GM12873 (cell line): Measurements from ENCODE around the gene CGREF1.

Source experiments
- TF ChIP-seq, protein P1 (sequence below): IDR thresholded peaks from 2 replicates; pipeline ENCODE4 v1.5.1; 2012; ENCODE audit warnings: low read depth, mild to moderate bottlenecking, moderate library complexity, low read length, control low read depth; ENCODE audit not compliant: insufficient read depth; ENCODE audit errors: missing control alignments

The CGREF1 gene

DNA sequence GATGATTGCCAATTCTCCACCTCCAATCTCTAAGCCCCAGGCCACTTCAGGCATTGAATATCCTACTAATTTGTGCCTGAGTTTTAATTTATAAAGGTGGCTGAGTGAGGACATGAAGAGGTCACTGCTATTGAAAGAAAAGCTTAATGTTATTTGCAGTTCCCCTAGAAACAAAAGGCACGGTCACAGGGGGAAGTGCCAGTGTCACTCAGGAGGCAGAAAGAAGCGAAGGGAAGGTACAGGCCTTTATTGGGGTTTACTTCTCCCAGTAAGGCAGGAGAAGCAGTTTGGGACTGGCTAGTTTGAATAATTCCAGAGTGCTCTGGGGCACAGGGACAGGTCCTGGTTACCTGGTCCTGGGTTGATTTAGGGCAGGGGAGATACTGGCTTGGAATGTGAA is 3.0 kb upstream of the CGREF1 start:
- TF ChIP-seq, protein P1, sequence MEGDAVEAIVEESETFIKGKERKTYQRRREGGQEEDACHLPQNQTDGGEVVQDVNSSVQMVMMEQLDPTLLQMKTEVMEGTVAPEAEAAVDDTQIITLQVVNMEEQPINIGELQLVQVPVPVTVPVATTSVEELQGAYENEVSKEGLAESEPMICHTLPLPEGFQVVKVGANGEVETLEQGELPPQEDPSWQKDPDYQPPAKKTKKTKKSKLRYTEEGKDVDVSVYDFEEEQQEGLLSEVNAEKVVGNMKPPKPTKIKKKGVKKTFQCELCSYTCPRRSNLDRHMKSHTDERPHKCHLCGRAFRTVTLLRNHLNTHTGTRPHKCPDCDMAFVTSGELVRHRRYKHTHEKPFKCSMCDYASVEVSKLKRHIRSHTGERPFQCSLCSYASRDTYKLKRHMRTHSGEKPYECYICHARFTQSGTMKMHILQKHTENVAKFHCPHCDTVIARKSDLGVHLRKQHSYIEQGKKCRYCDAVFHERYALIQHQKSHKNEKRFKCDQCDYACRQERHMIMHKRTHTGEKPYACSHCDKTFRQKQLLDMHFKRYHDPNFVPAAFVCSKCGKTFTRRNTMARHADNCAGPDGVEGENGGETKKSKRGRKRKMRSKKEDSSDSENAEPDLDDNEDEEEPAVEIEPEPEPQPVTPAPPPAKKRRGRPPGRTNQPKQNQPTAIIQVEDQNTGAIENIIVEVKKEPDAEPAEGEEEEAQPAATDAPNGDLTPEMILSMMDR: no peak

DNA sequence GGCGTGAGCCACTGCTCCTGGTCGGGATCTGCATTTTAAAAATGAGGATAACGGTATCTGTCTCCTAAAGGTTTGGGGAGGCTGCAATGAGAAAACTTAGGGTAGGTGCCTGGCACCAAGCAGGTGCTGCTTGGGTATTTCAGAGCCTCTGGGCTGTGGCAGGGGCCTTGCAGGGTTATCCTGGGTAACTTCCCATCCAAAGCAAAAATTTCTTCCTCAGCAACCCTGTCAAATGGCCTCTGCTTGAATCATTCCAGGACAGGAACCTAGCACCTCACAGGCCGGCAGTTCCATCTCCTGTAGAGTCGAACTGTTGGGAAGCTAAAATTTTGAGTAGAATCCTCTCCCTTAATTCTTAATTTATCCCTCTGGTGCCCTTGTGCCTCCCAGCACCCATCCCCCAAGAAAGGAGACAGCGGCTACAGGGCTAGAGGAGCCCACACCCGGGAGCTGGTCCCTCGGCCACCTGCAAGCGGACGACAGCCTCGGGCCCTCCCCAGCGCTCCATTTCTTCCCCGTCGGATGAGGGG is 868 bp downstream of the CGREF1 start:
- TF ChIP-seq, protein P1: no peak

DNA sequence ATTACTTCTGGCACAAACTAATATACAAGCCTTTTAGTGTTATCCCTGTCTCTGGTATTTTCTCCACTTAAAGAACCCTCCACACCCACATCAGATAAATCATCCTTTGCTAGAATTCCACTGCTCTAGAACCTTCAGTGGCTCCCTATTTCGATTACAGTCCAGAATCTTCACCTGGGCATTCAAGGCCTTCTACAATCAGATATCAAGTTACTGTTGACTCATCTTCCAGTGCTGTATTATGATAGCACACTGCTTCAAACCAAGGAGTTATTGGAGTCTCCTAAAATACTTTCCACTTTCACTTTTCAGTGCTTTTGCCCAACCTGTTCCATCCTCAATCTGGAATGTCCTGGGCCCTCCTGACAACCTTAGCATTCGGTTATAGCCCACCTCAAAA is 3.4 kb downstream of the CGREF1 start:
- TF ChIP-seq, protein P1: no peak

DNA sequence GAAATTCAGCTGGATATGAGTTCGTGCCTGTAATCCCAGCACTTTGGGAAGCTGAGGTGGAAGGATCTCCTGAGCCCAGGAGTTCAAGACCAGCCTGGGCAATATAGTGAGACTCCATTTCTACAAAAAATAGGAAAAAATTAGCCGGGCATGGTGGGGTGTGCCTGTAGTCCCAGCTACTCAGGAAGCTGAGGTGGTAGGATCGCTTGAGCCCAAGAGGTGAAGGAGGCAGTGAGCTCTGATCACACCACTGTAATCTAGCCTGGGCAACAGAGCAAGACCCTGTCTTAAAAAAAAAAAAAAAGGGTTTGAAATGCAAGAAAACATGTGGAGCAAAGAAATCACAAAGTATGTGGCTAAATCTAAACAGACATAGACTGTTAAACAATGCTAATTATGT is 9.8 kb downstream of the CGREF1 start:
- TF ChIP-seq, protein P1: no peak

DNA sequence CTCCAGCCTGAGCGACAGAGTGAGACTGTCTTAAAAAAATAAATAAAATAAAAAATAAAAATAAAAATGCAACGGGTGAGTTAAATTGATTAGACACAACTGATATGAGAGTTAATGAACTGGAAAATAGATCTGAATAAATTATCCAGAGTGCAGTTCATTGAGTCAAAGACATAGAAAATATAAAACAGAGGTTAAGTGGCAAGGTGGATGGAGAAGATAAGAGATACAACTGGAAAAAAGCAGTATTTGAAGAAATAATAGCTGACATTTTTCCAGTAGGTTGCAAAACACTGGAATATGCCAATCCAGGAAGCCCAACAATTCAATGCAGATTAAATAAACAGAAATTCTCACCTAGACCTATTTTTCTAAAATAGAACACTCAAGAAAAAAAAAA is 10.7 kb downstream of the CGREF1 start:
- TF ChIP-seq, protein P1: no peak

DNA sequence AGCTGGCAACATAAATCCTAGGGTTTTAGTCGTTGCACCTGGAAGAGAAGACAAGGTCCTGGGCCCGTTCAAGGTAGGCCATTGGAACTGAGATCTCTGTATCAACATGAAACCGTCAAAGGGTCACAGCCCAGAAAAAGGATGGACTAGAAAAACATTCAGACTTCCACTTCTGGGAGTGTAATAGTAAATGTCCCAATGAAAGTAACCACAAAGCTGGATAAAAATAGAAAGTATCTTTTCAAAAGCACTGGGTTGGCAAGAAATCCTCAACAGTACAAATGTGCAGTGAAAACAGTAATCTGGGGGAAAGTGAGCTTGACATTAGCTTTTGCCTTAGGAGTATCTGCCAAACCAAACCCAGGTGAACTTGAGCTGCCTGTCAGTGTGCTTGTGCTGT is 12.9 kb downstream of the CGREF1 start:
- TF ChIP-seq, protein P1: no peak

DNA sequence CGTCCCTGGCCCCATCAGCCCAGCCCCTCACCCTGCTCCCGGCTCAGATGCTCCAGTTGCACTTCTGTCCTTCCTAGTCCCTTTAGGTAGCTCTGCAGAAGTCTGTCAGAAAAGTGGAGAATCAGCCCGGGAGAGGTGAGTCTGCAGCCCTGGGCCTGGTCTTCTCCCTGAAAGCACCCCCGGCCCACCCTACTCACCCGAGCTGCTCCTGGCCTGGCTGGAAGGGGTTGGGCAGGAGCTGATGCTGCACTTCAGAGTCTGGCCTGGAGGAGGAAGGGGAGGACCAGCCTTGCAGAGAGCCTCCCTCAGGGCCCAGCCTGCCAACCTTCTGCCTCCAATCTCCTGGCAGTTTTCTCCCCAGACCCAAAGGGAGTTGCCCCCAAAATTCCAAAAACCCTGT is 16.6 kb downstream of the CGREF1 start:
- TF ChIP-seq, protein P1: no peak
